GM19463 (cell line): ENCODE measurements around the gene WNT3A.
A peak's percentile ranks its signal among the peaks of the same experiment; 100 is the strongest.

Source experiments
- ATAC-seq: cut with Tn5 transposase; IDR thresholded peaks from one replicate; pipeline ENCODE4 v1.9.1; 2021; ENCODE audit warnings: mild to moderate bottlenecking, moderate library complexity; ENCODE audit not compliant: unreplicated experiment

Gene WNT3A

DNA sequence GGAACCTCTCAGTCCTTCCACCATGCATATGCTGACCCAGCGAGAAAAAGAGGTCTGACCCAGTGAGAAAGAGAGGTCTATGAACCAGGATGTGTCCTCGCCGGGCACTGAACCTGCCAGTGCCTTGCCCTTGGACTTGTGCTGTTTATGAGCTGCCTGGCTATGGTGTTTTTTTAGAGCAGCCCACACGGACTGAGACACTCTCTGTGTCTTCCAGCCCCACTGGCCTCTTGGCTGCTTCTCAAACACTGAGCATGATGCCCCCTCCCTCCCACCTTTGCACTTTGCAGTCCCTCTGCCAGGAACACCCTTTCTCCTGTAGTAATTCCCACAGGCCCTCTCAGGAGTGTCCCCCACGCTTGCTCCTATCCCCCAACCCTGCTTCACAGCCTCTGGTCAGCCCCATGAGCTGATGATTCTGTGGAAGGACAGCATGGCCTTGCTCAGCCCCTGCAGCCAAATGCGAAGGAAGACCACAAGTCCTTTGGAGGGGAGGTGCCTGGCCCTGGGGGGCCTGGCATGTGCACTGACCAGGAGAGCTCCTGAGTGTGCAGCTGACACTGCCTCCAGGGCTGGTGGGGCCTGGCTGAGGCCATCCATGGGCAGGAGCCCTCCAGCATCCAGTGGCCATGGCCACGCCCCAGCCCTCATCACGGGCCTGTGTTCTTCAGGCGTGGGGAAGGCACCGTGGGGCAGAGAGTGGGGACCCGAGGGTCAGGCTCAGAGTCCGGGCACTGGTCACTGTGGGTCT lies 23.8 kb downstream of the WNT3A start:
- no peak for ATAC-seq

DNA sequence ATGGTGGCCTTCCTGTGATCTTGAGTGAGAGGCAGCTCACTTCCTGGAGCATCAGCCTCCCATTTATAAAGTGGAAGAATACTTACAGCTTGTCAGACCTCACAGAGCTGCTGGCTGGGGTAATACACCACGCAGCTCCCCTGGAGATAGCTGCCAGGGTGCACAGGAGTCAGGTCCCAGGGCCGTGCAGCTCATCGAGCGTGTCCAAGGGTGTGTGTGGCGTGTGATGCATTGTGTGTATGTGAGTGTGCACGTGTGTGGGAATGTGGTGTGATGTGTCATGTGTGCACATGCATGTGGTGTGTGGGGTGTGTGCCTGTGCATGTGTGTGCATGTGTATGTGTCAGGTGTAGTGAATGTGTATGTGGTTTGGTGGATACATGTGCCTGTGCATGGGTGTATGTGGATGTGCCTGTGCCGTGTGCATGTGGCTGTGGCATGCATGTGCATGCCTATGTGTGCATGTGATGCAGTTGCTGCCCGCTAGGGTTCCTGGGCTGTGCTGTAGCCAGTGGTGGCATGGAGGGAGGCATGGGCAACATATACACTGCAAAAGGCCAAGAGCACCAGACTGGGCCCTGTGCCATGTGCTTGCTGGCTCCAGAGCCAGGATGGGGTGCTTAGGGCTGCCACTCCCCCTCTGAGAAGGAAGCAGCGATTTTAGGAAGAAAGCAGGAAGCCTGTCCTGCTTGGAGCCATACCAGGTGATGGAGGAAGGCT lies 24.6 kb downstream of the WNT3A start:
- no peak for ATAC-seq

DNA sequence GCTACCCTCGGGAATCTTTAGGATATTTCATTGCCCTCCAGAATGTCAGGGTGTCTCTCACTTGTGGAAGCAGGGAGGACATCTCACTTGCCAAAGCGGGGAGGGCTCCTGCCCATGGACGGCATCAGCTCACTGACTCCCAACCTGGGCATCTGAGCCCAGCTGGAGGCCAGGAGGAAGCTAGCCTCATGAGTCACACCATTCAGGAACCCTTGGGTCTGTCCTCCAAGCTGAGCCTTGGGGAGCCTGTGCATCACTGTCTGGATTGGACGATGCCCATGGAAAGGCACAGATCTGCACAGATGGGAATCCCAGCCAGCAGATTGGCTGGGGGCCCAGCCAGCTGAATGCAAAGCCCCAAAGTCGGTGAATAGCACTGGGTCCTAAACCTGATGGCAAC lies 25.2 kb downstream of the WNT3A start:
- no peak for ATAC-seq

DNA sequence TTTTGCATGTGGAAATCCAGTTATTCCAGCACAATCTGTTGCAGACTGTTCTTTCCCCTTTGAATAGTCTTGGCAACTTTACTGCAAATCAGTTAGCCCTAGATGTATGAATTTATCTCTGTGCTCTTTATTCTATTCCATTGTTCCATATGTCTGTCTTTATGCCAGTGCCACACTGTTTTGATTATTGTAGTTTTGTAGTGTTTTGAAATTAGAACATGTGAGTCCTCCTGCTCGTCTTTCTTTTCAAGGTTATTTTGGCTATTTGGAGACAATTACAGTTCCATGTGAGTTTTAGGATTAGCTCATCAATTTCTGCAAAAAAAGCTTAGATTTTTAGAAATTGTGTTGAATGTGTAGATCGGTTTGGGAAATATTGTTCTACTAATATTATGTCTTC lies 26.6 kb downstream of the WNT3A start:
- ATAC-seq = no peak

DNA sequence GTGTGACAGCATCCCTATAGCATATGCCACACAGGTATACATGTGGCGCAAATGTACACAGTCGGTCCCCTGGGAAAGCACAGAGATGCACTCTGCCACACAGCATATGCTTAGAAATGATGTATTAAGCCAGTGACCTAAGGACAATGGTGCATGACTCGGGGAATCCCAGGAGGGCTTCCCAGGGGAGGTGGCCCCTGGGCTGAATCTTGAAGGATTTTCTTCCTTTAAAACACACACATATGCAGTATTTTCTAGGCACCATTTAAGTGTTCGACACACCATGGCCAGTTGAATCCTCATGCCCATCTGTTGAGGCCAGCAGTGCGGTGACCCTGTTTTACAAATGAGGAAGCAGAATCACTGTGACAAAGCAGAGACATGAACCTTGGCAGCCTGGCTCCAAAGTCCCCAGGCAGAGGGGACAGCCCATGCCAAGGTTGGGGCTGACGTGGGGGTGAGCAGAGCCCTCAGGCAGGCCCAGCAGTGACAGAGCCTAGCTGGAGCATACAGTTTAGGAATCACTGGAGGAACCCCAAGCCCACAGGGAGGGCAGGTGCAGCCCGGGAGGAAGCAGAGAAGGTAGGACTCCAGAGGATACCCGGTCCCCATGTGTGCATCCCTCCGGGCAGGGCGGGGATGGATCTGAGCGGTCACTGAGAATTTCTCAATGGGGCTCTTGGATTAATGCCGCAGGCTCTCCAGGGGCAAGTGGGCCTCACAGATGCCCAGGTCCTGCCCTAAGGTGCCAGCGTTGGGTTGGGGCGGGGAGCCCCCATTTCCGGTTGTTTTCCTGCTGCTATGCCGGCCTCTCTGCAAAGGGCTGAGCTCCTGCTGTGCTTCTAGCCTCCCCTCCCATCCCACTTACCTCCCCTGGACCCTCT lies 28.4 kb downstream of the WNT3A start:
- no peak for ATAC-seq

DNA sequence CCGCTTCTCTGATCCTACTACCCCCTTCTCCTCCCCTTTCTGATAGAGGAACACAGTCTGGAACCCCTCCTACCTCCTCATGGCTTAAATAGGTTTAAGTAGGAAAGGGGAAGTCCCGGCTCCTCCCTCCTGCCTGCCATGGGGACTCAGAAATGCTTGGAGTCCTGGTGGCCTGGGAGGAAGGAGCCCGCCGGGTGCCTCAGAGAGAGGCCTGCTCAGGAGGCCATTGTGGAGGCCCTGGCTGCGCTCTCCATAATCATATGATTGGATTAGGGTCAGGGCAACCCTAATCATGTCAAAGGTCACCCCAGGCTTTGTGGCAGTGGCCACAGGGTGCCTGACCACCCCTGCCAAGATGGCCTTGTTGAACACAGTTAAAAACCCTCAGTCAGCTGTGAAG lies 29.0 kb downstream of the WNT3A start:
- ATAC-seq = no peak

DNA sequence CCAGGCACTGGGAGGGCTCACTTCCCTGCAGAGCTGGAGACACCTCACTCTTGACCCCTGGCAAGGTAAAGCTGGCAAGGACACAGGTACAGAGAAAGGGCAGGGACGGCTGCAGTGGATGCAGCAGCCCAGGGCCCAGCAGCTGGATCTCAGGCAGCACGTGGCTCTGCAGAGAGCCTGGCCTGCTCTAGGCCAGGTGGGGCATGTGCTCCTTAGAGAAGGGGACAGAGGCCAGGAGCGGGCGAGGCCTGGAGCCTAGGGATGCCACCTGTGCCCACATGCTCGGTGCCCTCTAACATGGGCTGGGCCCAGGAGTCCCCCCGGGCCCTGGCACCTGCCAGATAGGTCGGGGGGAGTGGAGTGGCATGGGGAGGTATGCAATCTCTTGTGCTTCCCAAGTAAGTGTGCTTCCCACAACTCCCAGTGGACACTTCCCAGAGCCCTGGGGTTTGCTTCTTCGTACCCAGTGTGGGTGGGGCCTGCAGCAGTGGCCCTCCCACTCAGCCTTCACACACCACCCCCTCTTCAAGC lies 30.0 kb downstream of the WNT3A start:
- no peak for ATAC-seq

DNA sequence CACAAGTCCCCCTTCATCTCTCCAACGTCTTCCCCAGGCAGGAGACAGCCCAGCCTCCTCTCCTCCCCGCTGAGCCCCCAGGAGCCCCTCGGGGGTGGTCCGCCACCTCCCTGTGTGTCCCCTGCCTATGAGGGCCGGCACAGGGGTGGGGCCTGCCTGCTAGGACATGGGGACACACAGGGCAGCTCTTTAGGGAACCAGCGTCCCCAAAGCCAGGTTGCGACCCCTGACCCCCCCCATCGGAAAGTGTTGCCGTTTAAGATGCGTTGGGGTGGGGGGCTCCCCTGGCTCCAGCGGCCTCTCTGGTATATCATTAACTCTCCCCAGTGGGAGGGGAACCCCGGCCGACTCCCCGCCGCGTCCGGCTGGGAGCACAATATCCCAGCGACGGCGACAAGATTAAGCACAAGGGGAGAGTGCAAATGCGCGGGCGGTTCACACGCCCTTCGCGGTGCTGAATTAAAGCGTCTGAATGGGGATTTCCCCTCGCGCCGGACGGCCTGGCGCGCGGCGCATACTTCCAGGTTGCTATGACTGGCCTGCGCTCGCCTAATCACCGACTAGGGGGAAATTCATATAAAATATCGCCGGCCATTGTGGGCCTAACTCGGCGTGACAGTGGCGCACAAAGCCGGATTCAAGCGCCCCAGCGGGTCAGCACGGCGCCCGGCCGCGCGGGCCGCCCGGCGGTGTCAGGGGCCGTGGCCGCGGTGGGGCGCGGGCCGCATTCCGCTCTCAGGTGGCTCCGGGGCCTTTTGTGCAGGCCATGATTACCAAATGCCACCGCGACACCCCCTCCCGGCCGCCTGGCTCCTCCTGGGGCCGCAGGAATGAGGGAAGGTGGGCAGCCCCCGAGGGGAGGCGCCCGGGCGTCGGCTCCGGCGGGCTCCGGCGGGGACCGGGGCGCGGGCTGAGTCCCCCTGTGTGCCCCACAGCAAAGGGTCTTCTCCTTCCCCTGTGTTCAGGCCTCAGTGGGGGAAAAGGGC lies 30.9 kb downstream of the WNT3A start:
- ATAC-seq = peak; percentile 89

DNA sequence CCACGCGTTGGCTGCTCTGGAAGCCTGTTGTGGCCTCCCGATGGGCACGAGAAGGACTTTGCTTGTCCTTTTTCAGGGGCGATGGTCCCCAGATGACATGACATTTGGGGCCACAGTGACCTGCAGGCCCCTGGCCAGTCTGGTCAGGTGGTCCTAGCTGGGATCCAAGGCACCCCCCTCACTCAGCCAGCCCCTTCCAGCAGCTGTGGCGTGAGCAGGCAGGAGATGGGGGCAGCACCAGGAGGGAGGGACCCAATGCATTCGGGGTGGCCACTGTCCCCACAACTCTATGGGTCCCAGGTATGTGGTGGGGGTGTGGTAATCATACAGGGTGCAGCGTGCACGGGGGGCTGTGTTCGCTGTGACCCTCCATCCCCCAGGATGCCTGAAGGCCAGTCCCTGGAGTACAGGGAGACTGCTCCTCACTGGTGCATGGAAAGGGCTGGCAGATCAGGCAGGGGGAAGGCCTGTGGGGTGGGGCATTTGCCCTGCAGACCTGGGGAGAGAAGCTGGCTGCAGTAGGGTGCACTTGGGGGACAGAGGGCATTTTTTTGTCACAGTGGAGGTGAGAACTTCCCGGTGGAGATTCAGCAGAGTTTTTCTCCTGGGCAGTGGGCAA lies 31.7 kb downstream of the WNT3A start:
- no peak for ATAC-seq

DNA sequence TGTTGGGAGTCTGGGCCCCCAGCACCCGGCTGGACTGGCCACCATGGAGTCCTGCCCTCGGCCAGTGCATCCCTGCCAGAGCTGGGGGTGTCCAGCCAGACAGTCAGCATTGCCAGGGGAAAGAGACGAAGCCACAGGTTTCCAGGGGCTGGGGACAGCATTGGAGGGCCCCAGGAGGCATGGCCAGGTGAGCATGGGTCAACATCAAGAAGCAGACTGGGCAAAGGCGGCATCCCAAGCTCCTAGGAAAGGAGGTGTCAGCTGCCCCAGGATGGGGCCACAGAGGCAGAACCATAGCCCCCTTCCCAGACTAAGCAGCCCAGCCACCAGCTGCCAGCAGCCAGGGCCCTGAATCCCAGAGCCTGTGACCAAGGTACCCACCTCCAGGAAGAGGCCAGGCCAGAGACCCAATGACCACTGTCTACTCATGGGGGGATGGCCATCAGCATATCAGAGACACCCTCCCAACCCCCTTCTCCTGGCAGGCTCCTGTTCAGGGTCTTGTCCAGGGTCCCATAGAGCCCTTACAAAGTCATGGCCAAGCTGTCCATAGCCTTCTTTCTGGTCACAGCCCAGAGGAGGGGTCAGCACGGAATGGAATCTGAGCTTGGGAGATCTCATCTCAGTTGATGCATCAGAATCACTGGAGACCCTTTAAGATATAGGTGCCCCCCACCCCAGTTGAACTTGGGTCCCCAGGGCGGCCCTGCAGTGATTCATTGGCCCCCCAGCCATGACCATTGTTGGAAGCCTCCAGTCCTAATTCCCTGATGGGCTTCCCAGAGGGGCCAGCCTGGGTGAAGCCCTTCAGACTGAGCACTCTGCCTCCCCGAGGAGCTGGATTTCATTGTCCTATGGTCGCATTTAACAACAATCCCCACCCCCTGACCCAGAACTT lies 32.5 kb downstream of the WNT3A start:
- ATAC-seq = no peak

DNA sequence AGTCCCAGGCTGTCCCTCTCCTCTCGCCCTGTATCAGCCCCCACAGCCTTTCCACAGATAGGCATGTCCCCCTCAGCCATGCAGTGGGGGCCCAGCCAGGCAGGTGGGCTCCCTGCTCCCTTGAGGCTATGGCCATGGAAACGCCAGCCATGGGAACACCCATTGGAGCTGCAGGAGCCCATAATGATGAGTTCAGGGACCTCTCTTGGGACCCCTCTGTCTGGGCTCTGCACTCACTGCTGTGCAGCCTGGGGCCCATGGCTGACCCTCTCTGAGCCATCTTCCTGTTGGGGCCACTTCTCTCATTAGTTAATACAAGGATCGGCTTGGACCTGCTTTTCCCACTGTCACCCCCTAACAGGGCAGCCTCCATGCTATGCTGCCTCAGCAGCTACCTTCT lies 33.2 kb downstream of the WNT3A start:
- ATAC-seq = no peak

DNA sequence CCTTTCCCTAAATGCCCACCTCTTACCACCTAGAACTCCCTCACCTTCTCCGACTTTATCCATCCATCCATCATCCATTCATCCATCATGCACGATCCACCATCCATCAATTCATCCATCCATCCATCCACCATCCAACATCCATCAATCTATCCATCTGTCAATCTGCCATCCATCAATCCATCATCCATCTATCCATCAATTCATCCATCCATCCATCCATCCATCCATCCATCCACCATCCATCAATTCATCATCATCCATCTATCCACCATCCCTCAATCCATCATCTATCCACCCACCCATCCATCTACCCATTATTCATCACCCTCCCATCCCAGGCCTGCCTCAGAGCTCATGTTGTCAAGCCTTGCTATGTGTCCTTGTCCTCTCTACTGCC lies 34.5 kb downstream of the WNT3A start:
- ATAC-seq = no peak

DNA sequence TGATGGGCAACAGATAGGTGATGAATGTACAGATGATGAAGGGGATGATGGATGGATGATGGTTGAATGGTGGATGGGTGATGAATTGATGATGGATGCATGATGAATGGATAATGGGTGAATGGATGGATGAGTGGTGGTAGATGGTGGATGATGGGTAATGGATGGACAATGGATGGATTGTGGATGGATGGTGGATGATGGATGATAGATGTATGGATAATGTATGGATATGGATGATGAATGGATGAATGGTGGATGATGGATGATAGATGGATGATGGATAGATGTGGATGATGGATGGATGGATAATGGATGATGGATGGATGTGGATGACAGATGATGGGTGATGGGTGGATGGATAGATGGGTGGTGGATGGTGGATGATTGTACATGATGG lies 35.7 kb downstream of the WNT3A start:
- ATAC-seq = no peak

DNA sequence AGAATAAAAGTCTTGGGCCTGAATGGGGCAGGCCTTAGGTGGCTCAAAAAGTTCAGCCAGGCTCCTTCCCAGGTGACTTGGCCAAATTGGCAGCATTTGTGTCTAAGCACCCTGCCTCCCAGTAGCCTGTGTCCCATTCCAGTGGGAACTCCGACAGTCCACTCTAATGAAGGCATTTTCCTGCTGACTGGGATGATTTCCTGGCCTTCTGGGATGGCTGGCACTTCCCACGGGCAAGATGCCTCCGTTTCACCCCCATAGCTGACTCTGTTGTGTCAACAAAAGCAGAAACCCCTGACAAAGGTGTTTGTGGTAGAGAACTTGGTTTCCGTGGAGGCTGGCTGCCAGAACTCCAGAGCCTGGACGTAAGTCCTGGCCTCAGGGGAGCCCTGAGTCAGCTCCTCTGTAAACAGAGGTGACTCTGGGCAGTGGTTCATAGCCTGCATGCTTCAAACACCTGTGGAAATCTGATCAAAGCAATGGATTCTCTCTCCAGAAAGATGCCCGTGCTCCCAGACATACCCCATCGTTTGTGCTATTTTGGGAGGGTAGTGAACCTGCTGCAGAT lies 36.6 kb downstream of the WNT3A start:
- no peak for ATAC-seq

DNA sequence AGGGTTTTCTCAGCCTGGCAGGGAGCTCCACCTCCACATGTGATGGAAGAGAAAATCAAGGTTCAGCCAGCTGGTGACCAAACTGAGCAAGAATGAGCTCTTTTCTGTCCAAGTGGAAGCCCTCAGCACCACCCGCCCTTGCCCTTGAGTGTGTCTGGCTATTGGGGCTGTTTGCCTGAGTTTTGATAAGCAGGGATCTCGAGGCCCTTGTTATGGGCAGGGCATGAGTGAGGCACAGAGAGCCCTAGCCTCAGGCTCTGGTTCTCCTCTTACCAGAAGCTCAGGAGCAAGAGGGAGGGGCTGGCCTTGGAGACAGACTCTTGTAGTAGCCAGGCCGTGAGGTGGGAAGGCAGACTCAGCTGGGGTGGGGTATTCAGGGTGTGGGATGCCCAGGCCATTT lies 38.2 kb downstream of the WNT3A start:
- ATAC-seq = no peak

DNA sequence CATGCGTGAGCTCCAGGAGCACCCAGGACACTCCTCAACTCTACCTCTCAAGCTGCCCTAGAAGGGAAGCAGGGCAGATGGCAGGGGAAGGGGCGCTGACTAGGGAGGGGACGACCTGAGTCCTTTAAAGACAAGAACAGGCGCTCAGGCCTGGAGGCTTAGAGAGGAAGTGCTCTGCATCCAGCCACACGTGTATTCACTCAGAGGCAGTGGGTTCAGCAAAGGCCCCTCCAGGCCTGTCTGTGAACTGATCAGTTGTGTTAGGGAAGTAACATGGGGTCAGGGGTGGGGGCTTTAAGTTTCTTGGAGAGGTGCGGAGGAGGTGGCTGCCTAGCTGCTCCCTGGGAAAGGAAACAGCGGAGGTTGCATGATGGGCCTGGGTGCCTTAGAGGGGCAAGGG lies 38.6 kb downstream of the WNT3A start:
- no peak for ATAC-seq

DNA sequence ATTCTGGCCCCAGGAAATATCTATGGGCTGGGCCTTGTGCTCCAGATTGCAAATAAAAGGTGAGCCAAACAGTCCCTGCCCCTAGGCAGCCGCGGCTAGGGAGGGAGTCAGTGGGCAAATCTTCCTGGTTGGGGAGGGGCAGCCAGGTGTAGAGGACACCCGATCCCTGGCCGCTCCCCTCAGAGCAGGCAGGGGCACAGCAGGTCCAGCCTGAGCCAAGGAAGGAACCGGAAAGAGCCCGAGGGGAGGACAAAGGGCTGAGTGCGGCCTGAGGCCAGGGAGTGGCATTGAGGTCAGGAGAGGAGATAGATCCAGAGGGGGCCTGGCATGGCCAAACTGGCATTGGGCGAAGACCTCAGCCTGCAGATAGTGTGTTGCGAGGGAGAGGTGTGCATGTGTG lies 39.1 kb downstream of the WNT3A start:
- ATAC-seq = no peak

DNA sequence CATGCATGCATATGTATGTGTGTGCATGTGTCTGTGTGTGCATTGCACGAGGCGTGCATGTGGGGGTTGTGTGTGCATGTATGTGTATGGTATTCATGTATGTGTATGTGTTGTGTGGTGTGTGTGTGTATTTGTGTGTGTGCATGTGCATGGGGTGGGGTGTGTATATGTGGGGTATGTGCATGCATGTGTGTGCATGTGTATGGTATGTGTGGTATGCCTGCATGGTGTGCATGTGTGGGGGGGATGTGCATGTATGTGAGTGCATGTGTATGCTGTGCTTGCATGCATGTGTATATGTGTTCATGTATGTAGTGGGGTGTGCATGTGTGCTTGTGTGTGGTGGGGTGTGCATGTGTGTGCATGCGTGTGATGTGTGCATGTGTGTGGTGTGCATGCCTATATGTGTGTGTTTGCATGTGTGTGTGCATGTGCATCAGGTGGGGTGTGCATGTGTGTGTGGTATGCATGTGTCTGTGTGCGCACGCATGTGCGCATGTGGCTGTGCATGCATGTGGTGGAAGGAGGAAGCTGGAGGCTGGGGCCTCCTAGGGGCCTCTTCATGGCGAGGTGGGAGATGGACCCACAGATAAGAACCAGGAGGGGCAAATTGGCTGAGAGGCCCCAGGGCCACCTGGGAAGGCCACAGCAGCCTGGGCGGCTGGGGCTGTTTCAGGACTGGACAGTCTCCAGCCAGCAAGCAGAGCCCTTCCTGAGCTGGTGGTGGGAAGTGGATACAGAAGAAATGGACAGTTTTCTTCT lies 39.8 kb downstream of the WNT3A start:
- ATAC-seq = no peak
